K562 (cell line): ENCODE data around the gene CEP85L. TPM values are rescaled to one million over a fixed set of nuclear protein-coding genes. Genes with fewer than 3 reads are reported as not detected.
A peak's percentile ranks its signal among the peaks of the same experiment; 100 is the strongest.

Experiments
- E2F8 ChIP-seq: fragments of 450-650 bp; IDR thresholded peaks from 2 replicates; pipeline ENCODE4 v1.7.1; 2018; ENCODE audit warnings: mild to moderate bottlenecking, low read depth; ENCODE audit not compliant: partially characterized antibody
- ELF1 ChIP-seq: fragments of 200-800 bp; sonication (Bioruptor generic); IDR thresholded peaks from 2 replicates; pipeline ENCODE4 v1.6.1; 2016; ENCODE audit warnings: missing genetic modification characterization, missing compliant biosample characterization
- EWSR1 ChIP-seq: fragments of 450-650 bp; IDR thresholded peaks from 2 replicates; pipeline ENCODE4 v1.6.1; 2018; ENCODE audit warnings: borderline replicate concordance, mild to moderate bottlenecking, low read depth, moderate library complexity; ENCODE audit not compliant: partially characterized antibody
- MGA ChIP-seq: fragments of 450-650 bp; IDR thresholded peaks from 2 replicates; pipeline ENCODE4 v1.6.1; 2016; ENCODE audit warnings: mild to moderate bottlenecking, moderate library complexity
- NRF1 ChIP-seq, 2 experiments: fragments of 450-650 bp; IDR thresholded peaks in 1 of 2; conservative IDR thresholded peaks in 1 of 2; 2 replicates each; pipeline ENCODE4 v1.6.1; 2014; ENCODE audit warnings: mild to moderate bottlenecking in 2 of 2
- TBP ChIP-seq: optimal IDR thresholded peaks from 2 replicates; pipeline ENCODE3; 2011; ENCODE audit warnings: low read depth, low read length, improper control_type of control experiment
- UBTF ChIP-seq, 2 experiments: IDR thresholded peaks; 2 replicates each; pipeline ENCODE4 v1.6.1; 2012; ENCODE audit warnings: improper control_type of control experiment in 2 of 2, low read depth in 2 of 2, low read length in 2 of 2, borderline replicate concordance in 1 of 2
- ZBTB7A ChIP-seq: IDR thresholded peaks from 2 replicates; pipeline ENCODE4 v1.6.1; 2011; ENCODE audit warnings: low read depth, mild to moderate bottlenecking, low read length, moderate library complexity, borderline replicate concordance; ENCODE audit not compliant: control insufficient read depth
- ZNF76 ChIP-seq: fragments of 250-450 bp; sonication (Bioruptor Pico); IDR thresholded peaks from 2 replicates; pipeline ENCODE4 v1.4.0; 2020; ENCODE audit warnings: mild to moderate bottlenecking, moderate library complexity, borderline replicate concordance
- polyA plus RNA-seq, 8 experiments: library from polyadenylated mRNA; depleted of rRNA in 4 of 8; stranded (reverse) in 5 of 8; unstranded in 3 of 8; fragments of >200 nt; fragmentation: Nextera tagmentation in 2 of 8; fragmentation: Illumina TruSeq in 1 of 8; extraction: Ambion mirVana in 2 of 8; extraction: Trizol in 1 of 8; gene quantifications; 2 replicates each; pipeline versions ENCODE4 v1.2.1 to v1.2.3, GENCODE V29; 2011 to 2014; ENCODE audit warnings: inconsistent platforms in 1 of 8, missing spikeins in 1 of 8
- total RNA-seq, 7 experiments: library from RNA; depleted of rRNA in 6 of 7; stranded (reverse); fragments of >200 nt in 6 of 7; fragmentation: Illumina TruSeq in 2 of 7; extraction: Trizol in 2 of 7; gene quantifications; 2 replicates each; pipeline versions ENCODE4 v1.2.1 to v1.2.3, GENCODE V29; 2011 to 2021; ENCODE audit warnings: low replicate concordance in 1 of 7

The CEP85L gene
- total and polyA plus RNA-seq, 9 of the 15 experiments (the other 6 are each of a cell fraction or from before 2014, with no cell fraction given) = 4.5 to 15.8 (median 8.3) TPM

- TF ChIP-seq MGA (peak; percentile 55), NRF1 (conservative IDR thresholded peaks at IDR 0.05 in 1 of 2, IDR thresholded peaks at IDR 0.05 in 1 of 2) (peak; percentile 58 to 62), TBP (peak; percentile 72), ZNF76 (CRISPR knock-in tag) (no peak), UBTF (IDR thresholded peaks at IDR 0.05; ENCODE audit: borderline replicate concordance in 1 of 2, low read depth in 2 of 2, low read length in 2 of 2) (peak; percentile 93 to 99), E2F8 (no peak), EWSR1 (no peak), ZBTB7A (0 out of 2 replicates have a peak, but pooled peaks have one; percentile 43), ELF1 (no peak)
Observed at GRCh38 chr6:118651282-118652050, at the start of gene CEP85L (continued).
